GM20000 (cell line): Measurements from ENCODE around the gene IP6K3.

Experiments used
- DNase-seq: peaks from one replicate; pipeline ENCODE4 v3.0.0; 2012; ENCODE audit warnings: low spot score
- CTCF ChIP-seq: IDR thresholded peaks from 2 replicates; pipeline ENCODE4 v1.5.1; 2012; ENCODE audit warnings: mild to moderate bottlenecking, control low read depth; ENCODE audit errors: extremely low read depth, missing control alignments

IP6K3 gene

DNA sequence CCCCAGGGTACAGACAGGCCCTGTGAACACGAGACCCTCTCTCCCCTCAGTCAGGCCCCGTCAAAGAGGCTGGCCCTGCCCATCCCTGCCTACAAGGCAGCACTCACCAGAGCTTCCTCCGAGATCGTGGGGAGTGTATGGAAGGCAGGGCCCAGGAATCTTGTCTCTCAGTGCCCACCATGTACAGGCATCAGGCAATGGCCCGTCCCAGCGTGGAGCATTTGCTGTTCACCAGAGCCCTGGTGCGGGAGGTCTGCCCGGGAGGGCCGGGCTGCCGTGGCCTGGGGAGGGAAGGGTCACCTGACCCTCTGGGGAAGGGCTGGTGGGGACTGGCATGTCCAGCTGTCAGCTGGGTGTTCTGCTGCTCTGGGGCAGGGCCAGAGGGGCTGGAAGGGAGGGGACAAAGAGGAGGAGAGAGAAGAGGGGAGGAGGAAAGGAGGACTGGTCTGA lies at the start of gene IP6K3:
TSS of gene IP6K3 (minus strand) at position 255 of the 450 bp plus-strand sequence. CDS start 11,429 bp downstream, outside the sequence.
- no peak for DNase-seq
- TF ChIP-seq CTCF = no peak

DNA sequence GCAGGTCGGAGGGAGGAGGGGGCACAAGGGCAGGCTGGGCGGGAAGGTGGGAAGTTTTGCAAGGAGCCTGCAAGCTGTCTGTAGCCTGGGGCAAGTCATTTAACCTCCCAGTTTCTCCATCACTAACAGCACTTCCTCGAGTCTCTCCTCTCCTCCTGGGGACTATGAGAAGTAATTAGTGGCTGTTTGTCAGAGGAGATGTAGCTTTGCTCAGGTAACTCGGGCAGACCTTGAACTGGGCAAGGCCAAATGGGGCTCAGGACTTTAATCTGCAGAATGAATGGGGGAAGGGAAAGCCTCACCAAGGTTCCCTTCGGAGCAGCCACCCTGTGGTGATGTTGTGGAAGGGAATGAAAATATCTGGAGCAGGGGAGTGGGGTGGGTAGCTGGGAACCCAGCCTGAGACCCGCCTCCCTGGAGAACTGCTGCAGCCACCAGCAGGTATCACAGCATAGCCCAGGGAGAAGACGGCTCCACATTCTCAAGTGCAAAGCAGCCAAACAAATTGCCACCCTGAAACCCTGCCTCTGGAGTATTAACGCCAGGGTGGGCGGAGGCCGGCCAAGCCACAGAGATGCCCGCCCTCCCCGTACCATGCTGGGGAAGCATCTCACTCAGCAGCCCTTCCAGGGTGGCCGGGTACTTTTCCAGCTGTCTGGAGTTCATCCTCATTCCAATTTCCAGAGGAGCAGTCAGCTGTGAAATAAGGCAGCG lies 48.4 kb upstream of the IP6K3 start:
- TF ChIP-seq CTCF = no peak
- DNase-seq = no peak

DNA sequence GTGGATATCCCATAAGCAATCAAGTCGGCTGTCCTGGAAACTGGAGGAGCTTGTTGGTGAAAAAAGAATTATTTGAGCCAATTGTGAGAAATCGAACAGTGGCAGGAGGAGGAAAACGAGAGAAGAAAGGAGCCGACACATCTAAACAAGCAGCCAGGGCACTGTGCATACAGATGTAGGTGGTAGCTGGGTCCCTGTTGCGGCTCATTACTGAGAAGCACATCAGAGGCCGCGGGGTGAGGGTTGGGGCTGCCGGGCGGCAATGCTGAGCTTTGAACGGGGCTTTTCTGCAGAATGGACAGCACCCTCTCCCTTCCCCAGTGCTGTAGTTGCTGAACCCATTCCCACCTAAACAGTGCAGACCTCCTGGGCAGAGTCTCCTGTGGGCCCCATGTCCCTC lies 46.3 kb upstream of the IP6K3 start:
- DNase-seq = no peak
- TF ChIP-seq CTCF = no peak

- TF ChIP-seq CTCF = no peak
These were observed 44.9 kb upstream of the IP6K3 start for GRCh38 chr6:33791620-33792019.

DNA sequence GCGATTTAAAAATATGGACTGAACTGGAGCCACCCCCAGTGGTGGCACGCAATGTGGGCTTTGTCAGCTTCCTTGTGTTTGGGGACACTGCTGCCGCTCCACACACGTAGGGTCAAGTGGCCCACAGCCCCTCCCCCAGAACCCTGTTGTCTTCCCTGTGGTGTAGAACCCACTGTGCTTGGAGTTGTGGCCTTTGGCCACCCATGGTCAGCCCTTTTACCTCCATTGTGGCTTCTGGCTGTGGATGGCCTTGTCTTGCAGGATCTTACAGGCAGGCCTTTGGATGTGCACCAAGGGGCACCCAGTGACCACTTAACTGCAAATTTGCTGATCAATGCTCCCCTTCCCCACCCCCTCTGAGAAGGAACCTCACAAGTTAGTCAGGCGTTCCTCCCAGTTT lies 44.2 kb upstream of the IP6K3 start:
- DNase-seq = no peak
- no peak for TF ChIP-seq CTCF

More at GRCh38 chr6:33791620-33792019, 44.9 kb upstream of the IP6K3 start:
- DNase-seq = no peak

DNA sequence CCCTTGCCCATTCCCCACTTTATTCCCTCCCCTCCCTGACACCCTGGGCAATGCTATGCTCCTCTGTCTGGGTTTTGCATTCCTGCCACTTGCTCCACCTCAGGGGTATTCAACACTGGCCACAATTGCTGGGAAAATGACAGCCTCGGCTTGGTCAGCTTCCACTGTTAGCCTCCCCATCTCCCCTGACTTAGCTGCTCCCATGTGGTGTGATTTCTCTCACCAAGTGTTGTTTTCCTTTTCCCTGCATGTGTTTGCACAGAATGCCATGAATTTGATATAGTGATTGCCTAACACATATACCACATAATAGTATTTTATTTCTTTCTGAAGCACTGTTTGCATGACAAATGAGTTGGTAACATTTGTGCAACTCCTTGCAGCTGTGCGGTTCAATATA lies 43.7 kb upstream of the IP6K3 start:
- DNase-seq = no peak
- TF ChIP-seq CTCF = no peak

DNA sequence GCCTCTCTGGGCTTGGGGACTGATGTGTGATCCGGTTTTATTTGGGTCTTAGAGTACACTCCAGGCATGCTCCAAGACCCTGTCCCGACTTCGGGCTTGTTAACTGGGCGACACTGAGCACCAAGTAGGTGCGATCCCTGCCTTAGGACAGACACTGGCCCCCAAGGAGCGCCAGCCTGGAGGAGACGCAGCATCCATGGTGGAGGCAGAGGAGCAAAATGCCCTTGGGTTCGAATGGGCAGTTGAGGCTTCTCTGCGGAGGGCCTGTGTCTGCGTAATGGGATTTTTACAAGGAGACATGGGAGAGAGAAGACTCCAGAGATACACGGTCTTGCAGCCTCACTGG lies 42.8 kb upstream of the IP6K3 start:
- DNase-seq = no peak
- no peak for TF ChIP-seq CTCF
